ENCODE data around the gene LILRA6. TPM values are rescaled to one million over a fixed set of nuclear protein-coding genes. Genes with fewer than 3 reads are reported as not detected.

Gene LILRA6
- total RNA-seq, 1 donor: not detected

GRCh38 chr19:54256250-54257115 lies 13.9 kb upstream of the LILRA6 start:
- Histone ChIP-seq H3K27me3 (ENCODE audit: insufficient read depth, low read length) (peaks cover 25% of the 10 kb centered on the region), H3K79me2 (ENCODE audit: insufficient read depth, low read length) (no peaks in the 10 kb centered on the region), H3K27ac (ENCODE audit: low read depth, low read length) (no peak overlapping the region), H3K36me3 (ENCODE audit: insufficient read depth, low read length) (no peaks in the 10 kb centered on the region), H3K4me1 (ENCODE audit: insufficient read depth, low read length) (no peaks in the 10 kb centered on the region), H3K4me2 (ENCODE audit: insufficient read depth, low read length) (no peak overlapping the region), H2AFZ (ENCODE audit: low read length) (no peak overlapping the region), H3K9me3 (ENCODE audit: low read depth, low read length) (no peaks in the 10 kb centered on the region), H4K20me1 (ENCODE audit: insufficient read depth, low read length) (no peaks in the 10 kb centered on the region), H3K4me3 (ENCODE audit: insufficient read depth, low read length) (no peak overlapping the region)
- no peak for DNase-seq (ENCODE audit: insufficient read length, low spot score, missing footprints)
- no peak for TF ChIP-seq CTCF (IDR thresholded peaks at IDR 0.05; ENCODE audit: extremely low read depth, low read depth, low read length)

GRCh38 chr19:54255105-54255775 lies 12.7 kb upstream of the LILRA6 start:
- TF ChIP-seq CTCF (IDR thresholded peaks at IDR 0.05; ENCODE audit: extremely low read depth, low read depth, low read length): no peak
- Histone ChIP-seq H4K20me1 (ENCODE audit: insufficient read depth, low read length) (no peaks in the 10 kb centered on the region), H3K79me2 (ENCODE audit: insufficient read depth, low read length) (no peaks in the 10 kb centered on the region), H3K27me3 (ENCODE audit: insufficient read depth, low read length) (peaks cover 25% of the 10 kb centered on the region), H3K9me3 (ENCODE audit: low read depth, low read length) (no peaks in the 10 kb centered on the region), H3K27ac (ENCODE audit: low read depth, low read length) (no peak overlapping the region), H3K4me3 (ENCODE audit: insufficient read depth, low read length) (no peak overlapping the region), H3K4me1 (ENCODE audit: insufficient read depth, low read length) (no peaks in the 10 kb centered on the region), H3K4me2 (ENCODE audit: insufficient read depth, low read length) (no peak overlapping the region), H2AFZ (ENCODE audit: low read length) (no peak overlapping the region), H3K36me3 (ENCODE audit: insufficient read depth, low read length) (no peaks in the 10 kb centered on the region)
- DNase-seq (ENCODE audit: insufficient read length, low spot score, missing footprints): peak; percentile 65

- no peaks in the 10 kb centered on the region for H3K79me2 ChIP-seq (ENCODE audit: insufficient read depth, low read length)
- no peaks in the 10 kb centered on the region for H4K20me1 ChIP-seq (ENCODE audit: insufficient read depth, low read length)
- H3K27ac ChIP-seq (ENCODE audit: low read depth, low read length): no peak overlapping the region
- H3K4me2 ChIP-seq (ENCODE audit: insufficient read depth, low read length): no peak overlapping the region
- H3K9me3 ChIP-seq (ENCODE audit: low read depth, low read length): no peaks in the 10 kb centered on the region
- H3K36me3 ChIP-seq (ENCODE audit: insufficient read depth, low read length): no peaks in the 10 kb centered on the region
- H3K27me3 ChIP-seq (ENCODE audit: insufficient read depth, low read length): peaks cover 25% of the 10 kb centered on the region
- TF ChIP-seq CTCF (IDR thresholded peaks at IDR 0.05; ENCODE audit: extremely low read depth, low read depth, low read length): no peak
- H2AFZ ChIP-seq (ENCODE audit: low read length): no peak overlapping the region
- no peak overlapping the region for H3K4me3 ChIP-seq (ENCODE audit: insufficient read depth, low read length)
- peak; percentile 62 for DNase-seq (ENCODE audit: insufficient read length, low spot score, missing footprints)
- H3K4me1 ChIP-seq (ENCODE audit: insufficient read depth, low read length): no peaks in the 10 kb centered on the region
These were observed 11.8 kb upstream of the LILRA6 start for GRCh38 chr19:54254195-54254906.

Data from osteoblast (primary cell).